ENCODE measurements around the gene BLACAT1. TPM values are rescaled to one million over a fixed set of nuclear protein-coding genes. Genes with fewer than 3 reads are reported as not detected.

BLACAT1 gene
- total and polyA plus RNA-seq, 2 of the 8 experiments (the other 6 are each of a cell fraction or from before 2014, with no cell fraction given), result 3.5 to 10.5 TPM

- no peak for TF ChIP-seq RAD21 (IDR thresholded peaks at IDR 0.05 in 1 of 2, conservative IDR thresholded peaks at IDR 0.05 in 1 of 2; ENCODE audit: low read depth in 2 of 2, low read length in 2 of 2)
- no peak for TF ChIP-seq RNF2 (IDR thresholded peaks at IDR 0.05; ENCODE audit: borderline replicate concordance, low read depth, low read length, missing control alignments, poor library complexity, severe bottlenecking)
- no peak for TF ChIP-seq ATF3 (IDR thresholded peaks at IDR 0.05; ENCODE audit: insufficient read depth, low read depth, low read length)
- no peak for TF ChIP-seq JUND (IDR thresholded peaks at IDR 0.05; ENCODE audit: low read length)
- TF ChIP-seq CTBP2 (IDR thresholded peaks at IDR 0.05; ENCODE audit: borderline replicate concordance, insufficient read depth, insufficient read length, low read length), result no peak
- TF ChIP-seq SUZ12 (IDR thresholded peaks at IDR 0.05; ENCODE audit: low read length), result no peak
- TF ChIP-seq TBP (IDR thresholded peaks at IDR 0.05; ENCODE audit: low read depth, low read length), result no peak
Observed at GRCh38 chr1:205424901-205425600, 30.8 kb downstream of the BLACAT1 start (continued).
